Measurements from ENCODE around the gene WDFY3. TPM values are rescaled to one million over a fixed set of nuclear protein-coding genes. Genes with fewer than 3 reads are reported as not detected.

Gene WDFY3
- total and polyA plus RNA-seq, 10 donors = 1.6 to 208 (median 127) TPM

DNA sequence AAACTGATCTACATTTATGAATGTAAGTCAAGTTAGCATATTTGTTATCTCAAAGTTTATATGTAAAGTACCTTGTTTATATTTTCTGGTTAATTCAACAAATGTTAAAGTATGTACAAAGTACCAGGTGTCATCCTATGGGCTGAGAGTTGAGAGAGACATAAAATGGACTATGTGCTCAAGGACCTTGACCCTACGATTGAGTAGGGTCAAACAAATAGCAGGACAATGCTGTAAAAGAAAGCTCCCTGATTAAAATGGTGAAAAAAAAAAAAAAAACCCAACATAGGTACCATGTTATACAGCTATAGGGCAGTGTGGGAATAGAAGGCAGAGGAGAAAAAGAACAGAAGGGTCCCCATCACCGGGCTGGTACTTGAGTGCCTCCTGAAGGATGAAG lies 260.2 kb downstream of the WDFY3 start:
- peaks cover 0 to 98% (median 37%) of the 10 kb centered on the region in 6 donors for H3K36me3 ChIP-seq
- no peaks in the 10 kb centered on the region for H3K27me3 ChIP-seq (replicated peaks in 1 of 7)
- no peak for DNase-seq
- no peak overlapping the region for H3K4me3 ChIP-seq
- H3K27ac ChIP-seq = no peak overlapping the region
- H3K9me3 ChIP-seq = no peaks in the 10 kb centered on the region
- no peak for TF ChIP-seq POLR2A (IDR thresholded peaks at IDR 0.05)
- no peak for TF ChIP-seq POLR2AphosphoS5 (IDR thresholded peaks at IDR 0.05)
- TF ChIP-seq, protein P1, sequence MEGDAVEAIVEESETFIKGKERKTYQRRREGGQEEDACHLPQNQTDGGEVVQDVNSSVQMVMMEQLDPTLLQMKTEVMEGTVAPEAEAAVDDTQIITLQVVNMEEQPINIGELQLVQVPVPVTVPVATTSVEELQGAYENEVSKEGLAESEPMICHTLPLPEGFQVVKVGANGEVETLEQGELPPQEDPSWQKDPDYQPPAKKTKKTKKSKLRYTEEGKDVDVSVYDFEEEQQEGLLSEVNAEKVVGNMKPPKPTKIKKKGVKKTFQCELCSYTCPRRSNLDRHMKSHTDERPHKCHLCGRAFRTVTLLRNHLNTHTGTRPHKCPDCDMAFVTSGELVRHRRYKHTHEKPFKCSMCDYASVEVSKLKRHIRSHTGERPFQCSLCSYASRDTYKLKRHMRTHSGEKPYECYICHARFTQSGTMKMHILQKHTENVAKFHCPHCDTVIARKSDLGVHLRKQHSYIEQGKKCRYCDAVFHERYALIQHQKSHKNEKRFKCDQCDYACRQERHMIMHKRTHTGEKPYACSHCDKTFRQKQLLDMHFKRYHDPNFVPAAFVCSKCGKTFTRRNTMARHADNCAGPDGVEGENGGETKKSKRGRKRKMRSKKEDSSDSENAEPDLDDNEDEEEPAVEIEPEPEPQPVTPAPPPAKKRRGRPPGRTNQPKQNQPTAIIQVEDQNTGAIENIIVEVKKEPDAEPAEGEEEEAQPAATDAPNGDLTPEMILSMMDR (IDR thresholded peaks at IDR 0.05 in 8 of 11, conservative IDR thresholded peaks at IDR 0.05 in 3 of 11) = no peak
- no peaks in the 10 kb centered on the region for H3K4me1 ChIP-seq
- intact Hi-C loops (cut with DNase I; ENCODE audit: low total_unique reads) = no loop called here
- 90 to 100% (median 92%) methylated on average over 2 of the region's 2 CpGs for WGBS, 5 donors

DNA sequence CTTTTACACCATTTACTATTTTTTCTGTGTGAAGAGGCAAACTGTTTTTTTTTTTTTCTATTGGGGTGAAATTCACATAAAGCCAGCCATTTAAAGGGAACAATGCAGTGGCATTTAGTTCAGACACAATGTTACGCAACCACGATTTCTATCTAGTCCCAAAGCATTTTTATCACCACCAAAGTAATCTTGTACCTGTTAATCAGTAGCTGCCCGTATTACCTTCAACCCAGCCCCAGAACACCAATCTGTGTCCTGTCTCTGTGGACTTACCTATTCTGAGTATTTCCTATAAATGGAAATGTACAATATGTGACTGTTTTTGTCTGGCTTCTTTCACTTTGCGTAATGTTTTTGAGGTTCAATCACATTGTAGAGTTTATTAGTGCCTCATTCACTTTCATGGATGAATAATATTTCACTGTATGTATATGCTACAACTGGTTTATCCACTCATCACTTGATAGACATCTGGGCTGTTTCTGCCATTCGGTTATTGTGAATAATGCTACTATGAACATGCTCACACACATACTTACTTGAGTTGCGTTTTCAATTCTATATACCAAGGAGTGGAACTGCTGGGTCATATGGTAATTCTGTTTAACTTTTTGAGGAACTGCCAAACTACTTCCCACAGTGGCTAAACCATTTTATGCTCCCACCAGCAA lies 267.4 kb downstream of the WDFY3 start:
- peaks cover 0 to 94% (median 42%) of the 10 kb centered on the region in 6 donors for H3K36me3 ChIP-seq
- TF ChIP-seq POLR2AphosphoS5 (IDR thresholded peaks at IDR 0.05) (no peak), POLR2A (IDR thresholded peaks at IDR 0.05) (no peak)
- TF ChIP-seq, protein P1 (IDR thresholded peaks at IDR 0.05 in 8 of 11, conservative IDR thresholded peaks at IDR 0.05 in 3 of 11) = no peak

DNA sequence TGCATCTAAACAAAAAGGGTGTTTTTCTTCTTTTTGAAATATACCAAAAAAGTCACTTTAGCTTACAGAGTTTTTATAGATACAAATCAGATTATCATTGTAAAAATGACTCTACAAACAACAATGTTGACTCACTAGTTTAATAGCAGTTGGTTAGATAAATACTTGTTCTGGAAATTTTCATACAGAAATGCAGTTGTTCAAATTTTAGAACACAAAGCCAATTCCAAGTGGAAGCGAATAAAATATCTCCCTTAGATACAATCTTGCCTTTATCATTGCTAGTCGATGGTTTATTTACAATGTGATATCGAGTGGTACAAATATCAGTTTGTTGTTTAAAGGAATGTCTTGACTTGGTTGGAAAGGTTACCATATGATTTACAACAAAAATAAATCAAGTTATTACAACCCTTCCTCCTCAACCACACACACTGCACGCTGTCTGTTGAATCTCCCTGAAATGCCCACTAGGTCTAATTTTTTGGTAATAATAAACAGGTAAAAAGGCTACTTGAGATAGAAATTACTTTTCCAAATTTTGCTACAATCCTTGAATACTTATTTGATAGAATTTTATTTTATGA lies 268.8 kb downstream of the WDFY3 start:
- Histone ChIP-seq H3K9me3 (no peaks in the 10 kb centered on the region), H3K36me3 (peaks cover 0 to 94% (median 36%) of the 10 kb centered on the region in 6 donors), H3K4me1 (no peaks in the 10 kb centered on the region), H3K27me3 (replicated peaks in 1 of 7) (no peaks in the 10 kb centered on the region), H3K27ac (no peak overlapping the region), H3K4me3 (no peak overlapping the region)
- no peak for DNase-seq
- TF ChIP-seq POLR2AphosphoS5 (IDR thresholded peaks at IDR 0.05) = no peak
- TF ChIP-seq POLR2A (IDR thresholded peaks at IDR 0.05) = no peak
- TF ChIP-seq, protein P1 (IDR thresholded peaks at IDR 0.05 in 8 of 11, conservative IDR thresholded peaks at IDR 0.05 in 3 of 11) = no peak
- 88 to 98% (median 94%) methylated on average over 4 of the region's 4 CpGs for WGBS, 5 donors
- intact Hi-C loops (cut with DNase I; ENCODE audit: low total_unique reads) = no loop called here

More for the DNA sequence above, 267.4 kb downstream of the WDFY3 start:
- no peak for DNase-seq
- H3K9me3 ChIP-seq = no peaks in the 10 kb centered on the region
- no peaks in the 10 kb centered on the region for H3K27me3 ChIP-seq (replicated peaks in 1 of 7)
- no peaks in the 10 kb centered on the region for H3K4me1 ChIP-seq
- H3K27ac ChIP-seq = peak overlapping the region in 3 of 8 donors; percentile 1 to 37 (median 12)
- 82 to 94% (median 88%) methylated on average over 6 of the region's 6 CpGs for WGBS, 5 donors
- H3K4me3 ChIP-seq = no peak overlapping the region
- intact Hi-C loops (cut with DNase I; ENCODE audit: low total_unique reads) = no loop called here

DNA sequence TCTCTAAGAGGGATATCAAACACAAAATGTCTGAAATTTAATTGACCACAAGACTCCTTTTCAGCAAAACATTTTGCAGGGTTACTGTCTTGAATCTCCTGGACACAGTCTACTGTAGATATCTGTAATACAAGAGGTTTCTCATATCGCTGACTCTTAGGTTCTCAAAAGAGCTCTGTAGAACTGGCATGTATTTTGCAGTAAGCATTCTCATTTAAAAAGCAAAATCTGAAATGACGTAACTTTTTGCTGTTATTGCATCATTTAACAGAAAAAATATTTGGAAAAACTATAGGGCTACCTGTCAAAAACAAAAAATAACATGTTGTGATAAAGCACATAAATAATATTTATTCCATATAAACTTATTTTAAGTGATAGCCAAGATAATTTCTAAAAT lies 269.3 kb downstream of the WDFY3 start:
- H3K36me3 ChIP-seq = peaks cover 0 to 94% (median 33%) of the 10 kb centered on the region in 6 donors
- H3K27ac ChIP-seq = no peak overlapping the region
- 87 to 94% (median 91%) methylated on average over 2 of the region's 2 CpGs for WGBS, 5 donors
- DNase-seq = no peak
- no peaks in the 10 kb centered on the region for H3K27me3 ChIP-seq (replicated peaks in 1 of 7)
- no peaks in the 10 kb centered on the region for H3K4me1 ChIP-seq
- intact Hi-C loops (cut with DNase I; ENCODE audit: low total_unique reads) = no loop called here
- TF ChIP-seq, protein P1 (IDR thresholded peaks at IDR 0.05 in 8 of 11, conservative IDR thresholded peaks at IDR 0.05 in 3 of 11) = no peak
- H3K4me3 ChIP-seq = no peak overlapping the region
- no peaks in the 10 kb centered on the region for H3K9me3 ChIP-seq

Measured in spleen (tissue), 11 donors.